Neural cell (in vitro differentiated cells): ENCODE data around the gene SKIC2. TPM values are rescaled to one million over a fixed set of nuclear protein-coding genes. Genes with fewer than 3 reads are reported as not detected.

Experiments
- H2AFZ ChIP-seq: fragments of 200-600, 300-800 bp; sonication (generic), shearing (Covaris generic); 2 replicates; pipeline ENCODE4 v1.6.0; 2014; ENCODE audit warnings: low read depth, mild to moderate bottlenecking, antibody characterized with exemption, low read length, moderate library complexity
- H3F3A ChIP-seq: fragments of 200-600 bp; shearing (Covaris generic); 2 replicates; pipeline ENCODE4 v1.6.1; 2016; ENCODE audit warnings: mild to moderate bottlenecking, moderate library complexity, mixed read lengths, antibody characterized with exemption, low read length; ENCODE audit not compliant: insufficient read depth, poor library complexity, severe bottlenecking
- H3K27ac ChIP-seq: fragments of 200-600, 300-800 bp; sonication (generic), shearing (Covaris generic); 2 replicates; pipeline ENCODE4 v1.5.1; 2014; ENCODE audit warnings: mild to moderate bottlenecking, low read length, moderate library complexity
- H3K27me3 ChIP-seq: fragments of 300-800, 200-600 bp; sonication (generic), shearing (Covaris generic); 2 replicates; pipeline ENCODE4 v1.6.0; 2014; ENCODE audit warnings: mild to moderate bottlenecking, low read depth, low read length, moderate library complexity; ENCODE audit not compliant: insufficient read depth
- H3K36me3 ChIP-seq: fragments of 300-800, 200-600 bp; sonication (generic), shearing (Covaris generic); 2 replicates; pipeline ENCODE4 v1.5.1; 2014; ENCODE audit warnings: mild to moderate bottlenecking, antibody characterized with exemption, low read length, moderate library complexity; ENCODE audit not compliant: insufficient read depth
- H3K4me2 ChIP-seq: fragments of 300-800, 200-600 bp; sonication (generic), shearing (Covaris generic); 2 replicates; pipeline ENCODE4 v1.6.0; 2014; ENCODE audit warnings: mild to moderate bottlenecking, low read length
- H3K4me3 ChIP-seq: fragments of 300-800, 200-600 bp; sonication (generic), shearing (Covaris generic); 2 replicates; pipeline ENCODE4 v1.5.1; 2014; ENCODE audit warnings: mild to moderate bottlenecking, low read length, moderate library complexity
- H3K79me2 ChIP-seq: fragments of 200-600 bp; shearing (Covaris generic); replicated peaks from 2 replicates; pipeline ENCODE4 v1.6.0; 2014; ENCODE audit warnings: mild to moderate bottlenecking, low read length, moderate library complexity; ENCODE audit not compliant: insufficient read depth
- H3K9ac ChIP-seq: fragments of 300-800, 200-600 bp; sonication (generic), shearing (Covaris generic); 2 replicates; pipeline ENCODE4 v1.6.1; 2016; ENCODE audit warnings: mild to moderate bottlenecking, low read length, mixed read lengths
- H3K9me2 ChIP-seq: fragments of 200-600 bp; shearing (Covaris generic); 2 replicates; pipeline ENCODE4 v1.6.1; 2016; ENCODE audit warnings: mild to moderate bottlenecking, low read length, mixed read lengths; ENCODE audit not compliant: insufficient read depth
- H3K9me3 ChIP-seq: fragments of 200-600, 300-800 bp; sonication (generic), shearing (Covaris generic); 2 replicates; pipeline ENCODE4 v1.6.1; 2016; ENCODE audit warnings: mild to moderate bottlenecking, mixed run types, low read length, moderate library complexity, mixed read lengths
- H4K20me1 ChIP-seq: fragments of 200-600 bp; shearing (Covaris generic); 2 replicates; pipeline ENCODE4 v1.6.1; 2016; ENCODE audit warnings: mild to moderate bottlenecking, mixed run types; ENCODE audit not compliant: insufficient read depth
- CTCF ChIP-seq: fragments of 450-650 bp; IDR thresholded peaks from 2 replicates; pipeline ENCODE4 v1.5.1; 2014; ENCODE audit warnings: antibody characterized with exemption, mild to moderate bottlenecking, moderate library complexity; ENCODE audit not compliant: poor library complexity, severe bottlenecking
- EP300 ChIP-seq: fragments of 450-650 bp; conservative IDR thresholded peaks from 2 replicates; pipeline ENCODE4 v1.6.1; 2014; ENCODE audit warnings: antibody characterized with exemption, mild to moderate bottlenecking, moderate library complexity; ENCODE audit not compliant: poor library complexity, severe bottlenecking
- EZH2 ChIP-seq: fragments of 200-600, 300-800 bp; shearing (Covaris generic), sonication (generic); IDR thresholded peaks from 2 replicates; pipeline ENCODE4 v1.6.1; 2014; ENCODE audit warnings: antibody characterized with exemption, low read length, borderline replicate concordance, mild to moderate bottlenecking; ENCODE audit not compliant: insufficient read depth, poor library complexity, severe bottlenecking
- MXI1 ChIP-seq: fragments of 450-650 bp; conservative IDR thresholded peaks from 2 replicates; pipeline ENCODE4 v1.6.1; 2014; ENCODE audit warnings: antibody characterized with exemption, mild to moderate bottlenecking; ENCODE audit not compliant: poor library complexity, severe bottlenecking
- POLR2AphosphoS5 ChIP-seq: IDR thresholded peaks from 2 replicates; pipeline ENCODE4 v1.6.1; 2012
- RAD21 ChIP-seq: fragments of 450-650 bp; conservative IDR thresholded peaks from 2 replicates; pipeline ENCODE4 v1.6.1; 2014; ENCODE audit warnings: antibody characterized with exemption, mild to moderate bottlenecking, moderate library complexity
- SMC3 ChIP-seq: fragments of 450-650 bp; conservative IDR thresholded peaks from 2 replicates; pipeline ENCODE4 v1.6.1; 2014; ENCODE audit warnings: antibody characterized with exemption, mild to moderate bottlenecking, moderate library complexity; ENCODE audit not compliant: poor library complexity
- TAF1 ChIP-seq: IDR thresholded peaks from 2 replicates; pipeline ENCODE4 v1.6.1; 2012; ENCODE audit warnings: low read depth
- polyA plus RNA-seq: library from polyadenylated mRNA; depleted of rRNA; stranded (reverse); fragments of >200 nt; gene quantifications from 2 replicates; pipeline ENCODE4 v1.2.3, GENCODE V29; 2014
- TF ChIP-seq, protein P1 (sequence below): IDR thresholded peaks from 2 replicates; pipeline ENCODE4 v1.6.1; 2012; ENCODE audit warnings: borderline replicate concordance

SKIC2 gene
- polyA plus RNA-seq, 1 donor from 2014 or later = 48.2 TPM

GRCh38 chr6:31945154-31945506 is 13.8 kb upstream of the SKIC2 start:
- Histone ChIP-seq H3K4me3 (no peak overlapping the region), H3K27ac (no peak overlapping the region), H3K27me3 (no peaks in the 10 kb centered on the region), H3K79me2 (no peaks in the 10 kb centered on the region), H3F3A (no peaks in the 10 kb centered on the region), H4K20me1 (no peaks in the 10 kb centered on the region), H3K4me2 (no peak overlapping the region), H3K9me2 (no peaks in the 10 kb centered on the region), H3K9me3 (no peaks in the 10 kb centered on the region), H2AFZ (no peak overlapping the region), H3K36me3 (no peaks in the 10 kb centered on the region), H3K9ac (no peak overlapping the region)
- TF ChIP-seq, protein P1, sequence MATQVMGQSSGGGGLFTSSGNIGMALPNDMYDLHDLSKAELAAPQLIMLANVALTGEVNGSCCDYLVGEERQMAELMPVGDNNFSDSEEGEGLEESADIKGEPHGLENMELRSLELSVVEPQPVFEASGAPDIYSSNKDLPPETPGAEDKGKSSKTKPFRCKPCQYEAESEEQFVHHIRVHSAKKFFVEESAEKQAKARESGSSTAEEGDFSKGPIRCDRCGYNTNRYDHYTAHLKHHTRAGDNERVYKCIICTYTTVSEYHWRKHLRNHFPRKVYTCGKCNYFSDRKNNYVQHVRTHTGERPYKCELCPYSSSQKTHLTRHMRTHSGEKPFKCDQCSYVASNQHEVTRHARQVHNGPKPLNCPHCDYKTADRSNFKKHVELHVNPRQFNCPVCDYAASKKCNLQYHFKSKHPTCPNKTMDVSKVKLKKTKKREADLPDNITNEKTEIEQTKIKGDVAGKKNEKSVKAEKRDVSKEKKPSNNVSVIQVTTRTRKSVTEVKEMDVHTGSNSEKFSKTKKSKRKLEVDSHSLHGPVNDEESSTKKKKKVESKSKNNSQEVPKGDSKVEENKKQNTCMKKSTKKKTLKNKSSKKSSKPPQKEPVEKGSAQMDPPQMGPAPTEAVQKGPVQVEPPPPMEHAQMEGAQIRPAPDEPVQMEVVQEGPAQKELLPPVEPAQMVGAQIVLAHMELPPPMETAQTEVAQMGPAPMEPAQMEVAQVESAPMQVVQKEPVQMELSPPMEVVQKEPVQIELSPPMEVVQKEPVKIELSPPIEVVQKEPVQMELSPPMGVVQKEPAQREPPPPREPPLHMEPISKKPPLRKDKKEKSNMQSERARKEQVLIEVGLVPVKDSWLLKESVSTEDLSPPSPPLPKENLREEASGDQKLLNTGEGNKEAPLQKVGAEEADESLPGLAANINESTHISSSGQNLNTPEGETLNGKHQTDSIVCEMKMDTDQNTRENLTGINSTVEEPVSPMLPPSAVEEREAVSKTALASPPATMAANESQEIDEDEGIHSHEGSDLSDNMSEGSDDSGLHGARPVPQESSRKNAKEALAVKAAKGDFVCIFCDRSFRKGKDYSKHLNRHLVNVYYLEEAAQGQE = no peak
- no peak for TF ChIP-seq RAD21
- no peak for TF ChIP-seq TAF1
- TF ChIP-seq CTCF = no peak
- TF ChIP-seq SMC3 = no peak
- TF ChIP-seq EP300 = no peak
- TF ChIP-seq MXI1 = no peak
- no peak for TF ChIP-seq EZH2
- no peak for TF ChIP-seq POLR2AphosphoS5

GRCh38 chr6:31945507-31946369 is 13.2 kb upstream of the SKIC2 start, which contains the start of gene CFB:
CFB (plus strand) TSS chr6:31946095; CDS start chr6:31946222, 127 bp downstream.
- H3K27ac ChIP-seq = no peak within 1 kb of the TSS
- H3K79me2 ChIP-seq = no peaks in the 10 kb centered on the region
- TF ChIP-seq RAD21 (no peak), EZH2 (no peak), CTCF (no peak), POLR2AphosphoS5 (no peak)
- TF ChIP-seq, protein P1 = no peak
- H3K9ac ChIP-seq = no peak within 1 kb of the TSS
- no peaks in the 10 kb centered on the region for H3K36me3 ChIP-seq
- H3K27me3 ChIP-seq = no peaks in the 10 kb centered on the region
- no peaks in the 10 kb centered on the region for H3F3A ChIP-seq
- H4K20me1 ChIP-seq = no peaks in the 10 kb centered on the region
- no peak within 1 kb of the TSS for H3K4me2 ChIP-seq
- H3K4me3 ChIP-seq = no peak within 1 kb of the TSS
- no peaks in the 10 kb centered on the region for H3K9me3 ChIP-seq
- H2AFZ ChIP-seq = no peak within 1 kb of the TSS
- no peaks in the 10 kb centered on the region for H3K9me2 ChIP-seq
